ENCODE data around the gene HLA-DPB1.

- no peak for TF ChIP-seq CTCF (conservative IDR thresholded peaks at IDR 0.05)
- no peak for TF ChIP-seq ZFX (IDR thresholded peaks at IDR 0.05)
Observed at GRCh38 chr6:33117811-33118277, 42.1 kb downstream of the HLA-DPB1 start.
